ENCODE data around the gene ANKRD40CL.

Gene ANKRD40CL

DNA sequence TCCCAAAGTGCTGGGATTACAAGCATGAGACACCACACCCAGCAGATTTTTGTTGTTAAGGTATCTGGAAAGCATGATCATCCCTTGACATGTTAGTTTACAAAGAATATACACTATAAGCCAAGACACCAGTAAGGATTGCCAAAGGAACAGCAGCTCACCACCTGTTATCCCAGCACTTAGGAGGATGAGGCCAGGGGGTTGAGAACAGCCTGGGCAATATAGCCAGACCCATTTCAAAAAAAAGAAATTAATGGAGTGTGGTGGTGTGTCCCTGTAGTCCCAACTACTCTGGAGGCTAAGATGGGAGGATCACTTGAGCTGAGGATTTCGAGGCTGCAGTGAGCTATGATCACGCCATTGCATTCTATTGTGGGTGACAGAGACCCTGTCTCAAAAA lies 5.1 kb downstream of the ANKRD40CL start:
- Histone ChIP-seq H3K9me2 (replicated peaks; ENCODE audit: low read depth, low read length) (no peaks in the 10 kb centered on the region), H3K4me1 (ENCODE audit: insufficient read depth, low read length, poor library complexity, severe bottlenecking) (no peaks in the 10 kb centered on the region), H2AFZ (ENCODE audit: low read length) (no peak overlapping the region), H3F3A (ENCODE audit: low read depth) (no peaks in the 10 kb centered on the region), H3K9me3 (ENCODE audit: insufficient read depth, low read depth, low read length) (no peaks in the 10 kb centered on the region), H3K9ac (ENCODE audit: low read depth, low read length, poor library complexity, severe bottlenecking) (no peak overlapping the region), H3K4me3 (ENCODE audit: low read length, poor library complexity, severe bottlenecking) (no peak overlapping the region), H3K4me2 (ENCODE audit: low read depth, low read length, poor library complexity, severe bottlenecking) (no peak overlapping the region), H4K20me1 (ENCODE audit: insufficient read depth, low read length, poor library complexity, severe bottlenecking) (no peaks in the 10 kb centered on the region), H3K79me2 (ENCODE audit: insufficient read depth, low read length) (no peaks in the 10 kb centered on the region), H3K36me3 (ENCODE audit: insufficient read depth, low read length) (no peaks in the 10 kb centered on the region), H3K27me3 (ENCODE audit: insufficient read depth, low read length, poor library complexity, severe bottlenecking) (no peaks in the 10 kb centered on the region)
- TF ChIP-seq EZH2phosphoT487 (IDR thresholded peaks at IDR 0.05; ENCODE audit: borderline replicate concordance) = no peak
- TF ChIP-seq, protein P1, sequence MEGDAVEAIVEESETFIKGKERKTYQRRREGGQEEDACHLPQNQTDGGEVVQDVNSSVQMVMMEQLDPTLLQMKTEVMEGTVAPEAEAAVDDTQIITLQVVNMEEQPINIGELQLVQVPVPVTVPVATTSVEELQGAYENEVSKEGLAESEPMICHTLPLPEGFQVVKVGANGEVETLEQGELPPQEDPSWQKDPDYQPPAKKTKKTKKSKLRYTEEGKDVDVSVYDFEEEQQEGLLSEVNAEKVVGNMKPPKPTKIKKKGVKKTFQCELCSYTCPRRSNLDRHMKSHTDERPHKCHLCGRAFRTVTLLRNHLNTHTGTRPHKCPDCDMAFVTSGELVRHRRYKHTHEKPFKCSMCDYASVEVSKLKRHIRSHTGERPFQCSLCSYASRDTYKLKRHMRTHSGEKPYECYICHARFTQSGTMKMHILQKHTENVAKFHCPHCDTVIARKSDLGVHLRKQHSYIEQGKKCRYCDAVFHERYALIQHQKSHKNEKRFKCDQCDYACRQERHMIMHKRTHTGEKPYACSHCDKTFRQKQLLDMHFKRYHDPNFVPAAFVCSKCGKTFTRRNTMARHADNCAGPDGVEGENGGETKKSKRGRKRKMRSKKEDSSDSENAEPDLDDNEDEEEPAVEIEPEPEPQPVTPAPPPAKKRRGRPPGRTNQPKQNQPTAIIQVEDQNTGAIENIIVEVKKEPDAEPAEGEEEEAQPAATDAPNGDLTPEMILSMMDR (conservative IDR thresholded peaks at IDR 0.05; ENCODE audit: low read length) = no peak

- no peaks in the 10 kb centered on the region for H3K9me3 ChIP-seq (ENCODE audit: insufficient read depth, low read depth, low read length)
- H3K4me2 ChIP-seq (ENCODE audit: low read depth, low read length, poor library complexity, severe bottlenecking) = no peak overlapping the region
Observed at GRCh38 chr17:50758989-50759544, 8.3 kb downstream of the ANKRD40CL start.

GRCh38 chr17:50758524-50758923 lies 8.8 kb downstream of the ANKRD40CL start:
- H3K36me3 ChIP-seq (ENCODE audit: insufficient read depth, low read length) = peaks cover 16% of the 10 kb centered on the region; the same call in 1 of the 2 replicates
- no peak overlapping the region for H3K4me2 ChIP-seq (ENCODE audit: low read depth, low read length, poor library complexity, severe bottlenecking)
- H2AFZ ChIP-seq (ENCODE audit: low read length) = no peak overlapping the region
- H3K4me1 ChIP-seq (ENCODE audit: insufficient read depth, low read length, poor library complexity, severe bottlenecking) = no peaks in the 10 kb centered on the region
- TF ChIP-seq, protein P1 (conservative IDR thresholded peaks at IDR 0.05; ENCODE audit: low read length) = no peak
- no peak for TF ChIP-seq EZH2phosphoT487 (IDR thresholded peaks at IDR 0.05; ENCODE audit: borderline replicate concordance)
- no peaks in the 10 kb centered on the region for H3K27me3 ChIP-seq (ENCODE audit: insufficient read depth, low read length, poor library complexity, severe bottlenecking)
- no peaks in the 10 kb centered on the region for H3K9me3 ChIP-seq (ENCODE audit: insufficient read depth, low read depth, low read length)
- H4K20me1 ChIP-seq (ENCODE audit: insufficient read depth, low read length, poor library complexity, severe bottlenecking) = no peaks in the 10 kb centered on the region
- H3F3A ChIP-seq (ENCODE audit: low read depth) = 0 out of 2 replicates have a peak, but pooled peaks cover 3% of the 10 kb centered on the region
- no peaks in the 10 kb centered on the region for H3K79me2 ChIP-seq (ENCODE audit: insufficient read depth, low read length)
- no peaks in the 10 kb centered on the region for H3K9me2 ChIP-seq (replicated peaks; ENCODE audit: low read depth, low read length)
- no peak overlapping the region for H3K9ac ChIP-seq (ENCODE audit: low read depth, low read length, poor library complexity, severe bottlenecking)
- H3K4me3 ChIP-seq (ENCODE audit: low read length, poor library complexity, severe bottlenecking) = no peak overlapping the region

More at GRCh38 chr17:50758989-50759544, 8.3 kb downstream of the ANKRD40CL start:
- Histone ChIP-seq H3K9me2 (replicated peaks; ENCODE audit: low read depth, low read length) (no peaks in the 10 kb centered on the region), H3F3A (ENCODE audit: low read depth) (0 out of 2 replicates have a peak, but pooled peaks cover 3% of the 10 kb centered on the region), H3K79me2 (ENCODE audit: insufficient read depth, low read length) (no peaks in the 10 kb centered on the region), H4K20me1 (ENCODE audit: insufficient read depth, low read length, poor library complexity, severe bottlenecking) (no peaks in the 10 kb centered on the region), H3K4me1 (ENCODE audit: insufficient read depth, low read length, poor library complexity, severe bottlenecking) (no peaks in the 10 kb centered on the region), H3K4me3 (ENCODE audit: low read length, poor library complexity, severe bottlenecking) (no peak overlapping the region), H3K27me3 (ENCODE audit: insufficient read depth, low read length, poor library complexity, severe bottlenecking) (no peaks in the 10 kb centered on the region), H3K36me3 (ENCODE audit: insufficient read depth, low read length) (peaks cover 10% of the 10 kb centered on the region; the same call in 1 of the 2 replicates), H2AFZ (ENCODE audit: low read length) (no peak overlapping the region), H3K9ac (ENCODE audit: low read depth, low read length, poor library complexity, severe bottlenecking) (no peak overlapping the region)
- no peak for TF ChIP-seq EZH2phosphoT487 (IDR thresholded peaks at IDR 0.05; ENCODE audit: borderline replicate concordance)
- TF ChIP-seq, protein P1 (conservative IDR thresholded peaks at IDR 0.05; ENCODE audit: low read length) = no peak
